H1 (cell line): ENCODE data around the gene SLC2A11. TPM values are rescaled to one million over a fixed set of nuclear protein-coding genes. Genes with fewer than 3 reads are reported as not detected.

Source experiments
- MAFK ChIP-seq: IDR thresholded peaks from 2 replicates; pipeline ENCODE4 v1.6.1; 2012; ENCODE audit warnings: low read depth, mild to moderate bottlenecking, improper control_type of control experiment, low read length
- NANOG ChIP-seq: IDR thresholded peaks from 2 replicates; pipeline ENCODE4 v1.6.1; 2011; ENCODE audit warnings: low read length, low read depth, mild to moderate bottlenecking, inconsistent platforms; ENCODE audit not compliant: insufficient read depth, poor library complexity, severe bottlenecking
- PHF8 ChIP-seq: fragments of 200-600 bp; sonication (generic); conservative IDR thresholded peaks from 2 replicates; pipeline ENCODE4 v1.7.1; 2012; ENCODE audit warnings: low read depth, mild to moderate bottlenecking, inconsistent platforms, low read length, moderate library complexity
- POLR2AphosphoS5 ChIP-seq: IDR thresholded peaks from 2 replicates; pipeline ENCODE4 v1.6.1; 2011; ENCODE audit warnings: low read depth, low read length
- RBBP5 ChIP-seq: IDR thresholded peaks from 2 replicates; pipeline ENCODE4 v1.7.1; 2012; ENCODE audit warnings: low read depth, mild to moderate bottlenecking, inconsistent platforms, low read length, moderate library complexity, borderline replicate concordance
- TBP ChIP-seq: IDR thresholded peaks from 2 replicates; pipeline ENCODE4 v1.6.1; 2011; ENCODE audit warnings: low read depth, low read length, improper control_type of control experiment
- polyA plus RNA-seq, 7 experiments: library from polyadenylated mRNA; depleted of rRNA in 3 of 7; stranded (reverse) in 5 of 7; unstranded in 2 of 7; fragments of >200 nt in 5 of 7; fragments of 200-250 nt in 2 of 7; gene quantifications; 1 replicate in 5 of 7; 2 replicates in 1 of 7; 4 replicates in 1 of 7; pipeline versions ENCODE4 v1.2.1 to v1.2.3, GENCODE V29; 2011 to 2013; ENCODE audit warnings: missing spikeins in 2 of 7, mixed read lengths in 2 of 7
- total RNA-seq: library from RNA; stranded (reverse); fragmentation: NEBNext Ultra II Directional; extraction: Animal tissue kit (Norgen Biotek cat#: 25700); gene quantifications from 2 replicates; pipeline ENCODE4 v1.2.1, GENCODE V29; 2021
- TF ChIP-seq, protein P1 (sequence below): IDR thresholded peaks from 2 replicates; pipeline ENCODE4 v1.6.1; 2012; ENCODE audit warnings: inconsistent platforms

Gene SLC2A11
- total and polyA plus RNA-seq, 2 of the 8 experiments (the other 6 are each of a cell fraction or from before 2014, with no cell fraction given) = 10.7 to 12.5 TPM

- no peak for TF ChIP-seq NANOG
- peak; percentile 7 for TF ChIP-seq POLR2AphosphoS5
- TF ChIP-seq TBP = peak; percentile 25
- no peak for TF ChIP-seq MAFK
- TF ChIP-seq, protein P1, sequence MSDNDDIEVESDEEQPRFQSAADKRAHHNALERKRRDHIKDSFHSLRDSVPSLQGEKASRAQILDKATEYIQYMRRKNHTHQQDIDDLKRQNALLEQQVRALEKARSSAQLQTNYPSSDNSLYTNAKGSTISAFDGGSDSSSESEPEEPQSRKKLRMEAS = no peak
- peak; percentile 21 for TF ChIP-seq PHF8
- TF ChIP-seq RBBP5 = 0 out of 2 replicates have a peak, but pooled peaks have one; percentile 59
Observed at GRCh38 chr22:23856721-23857605, 712 bp upstream of the SLC2A11 start (continued).
